Mesothelial cell of epicardium (in vitro differentiated cells): ENCODE measurements around the gene SNPH. TPM values are rescaled to one million over a fixed set of nuclear protein-coding genes. Genes with fewer than 3 reads are reported as not detected.
"Not testable (repeated sequence)": the region's sequence is repeated elsewhere in the genome, so short reads cannot be mapped to it uniquely, and the experiment has no call there.

ENCODE experiments used
- DNase-seq, 2 experiments: peaks; one replicate each; pipeline ENCODE4 v3.0.0; 2021; ENCODE audit warnings: low spot score in 2 of 2; ENCODE audit not compliant: unreplicated experiment in 2 of 2
- H3K27ac Mint-ChIP-seq: 2 replicates; pipeline ENCODE4 v1.8.0; 2021; ENCODE audit warnings: mixed read lengths
- H3K27me3 Mint-ChIP-seq: 2 replicates; pipeline ENCODE4 v1.8.0; 2021; ENCODE audit warnings: low read depth, mixed read lengths
- H3K36me3 Mint-ChIP-seq: 2 replicates; pipeline ENCODE4 v1.8.0; 2021; ENCODE audit warnings: mixed read lengths
- H3K4me1 Mint-ChIP-seq: 2 replicates; pipeline ENCODE4 v1.8.0; 2021; ENCODE audit warnings: mixed read lengths
- H3K4me3 Mint-ChIP-seq: 2 replicates; pipeline ENCODE4 v1.8.0; 2021; ENCODE audit warnings: mild to moderate bottlenecking, moderate library complexity, mixed read lengths
- H3K9me3 Mint-ChIP-seq: 2 replicates; pipeline ENCODE4 v1.8.0; 2021; ENCODE audit warnings: mixed read lengths
- total RNA-seq: library from RNA; stranded (reverse); gene quantifications from 3 replicates; pipeline ENCODE4 v1.2.1, GENCODE V29; 2021
- TF ChIP-seq, protein P1 (sequence below): fragments of 200-600 bp; sonication (generic); IDR thresholded peaks from one replicate; pipeline ENCODE4 v1.5.0; 2021; ENCODE audit warnings: antibody characterized with exemption; ENCODE audit not compliant: unreplicated experiment

SNPH gene
- total RNA-seq, 1 donor from 2014 or later: 3.4 TPM

GRCh38 chr20:1337441-1337840 is 71.3 kb downstream of the SNPH start:
- H3K9me3 Mint-ChIP-seq: no peaks in the 10 kb centered on the region
- H3K36me3 Mint-ChIP-seq: peaks cover 9% of the 10 kb centered on the region
- TF ChIP-seq, protein P1, sequence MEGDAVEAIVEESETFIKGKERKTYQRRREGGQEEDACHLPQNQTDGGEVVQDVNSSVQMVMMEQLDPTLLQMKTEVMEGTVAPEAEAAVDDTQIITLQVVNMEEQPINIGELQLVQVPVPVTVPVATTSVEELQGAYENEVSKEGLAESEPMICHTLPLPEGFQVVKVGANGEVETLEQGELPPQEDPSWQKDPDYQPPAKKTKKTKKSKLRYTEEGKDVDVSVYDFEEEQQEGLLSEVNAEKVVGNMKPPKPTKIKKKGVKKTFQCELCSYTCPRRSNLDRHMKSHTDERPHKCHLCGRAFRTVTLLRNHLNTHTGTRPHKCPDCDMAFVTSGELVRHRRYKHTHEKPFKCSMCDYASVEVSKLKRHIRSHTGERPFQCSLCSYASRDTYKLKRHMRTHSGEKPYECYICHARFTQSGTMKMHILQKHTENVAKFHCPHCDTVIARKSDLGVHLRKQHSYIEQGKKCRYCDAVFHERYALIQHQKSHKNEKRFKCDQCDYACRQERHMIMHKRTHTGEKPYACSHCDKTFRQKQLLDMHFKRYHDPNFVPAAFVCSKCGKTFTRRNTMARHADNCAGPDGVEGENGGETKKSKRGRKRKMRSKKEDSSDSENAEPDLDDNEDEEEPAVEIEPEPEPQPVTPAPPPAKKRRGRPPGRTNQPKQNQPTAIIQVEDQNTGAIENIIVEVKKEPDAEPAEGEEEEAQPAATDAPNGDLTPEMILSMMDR: no peak
- H3K27ac Mint-ChIP-seq: no peak overlapping the region
- no peak overlapping the region for H3K4me3 Mint-ChIP-seq
- DNase-seq: no peak
- no peaks in the 10 kb centered on the region for H3K4me1 Mint-ChIP-seq
- no peaks in the 10 kb centered on the region for H3K27me3 Mint-ChIP-seq

GRCh38 chr20:1338096-1338495 is 72.0 kb downstream of the SNPH start:
- Mint-ChIP-seq H3K4me1 (no peaks in the 10 kb centered on the region), H3K27ac (no peak overlapping the region), H3K4me3 (no peak overlapping the region), H3K9me3 (no peaks in the 10 kb centered on the region), H3K36me3 (peaks cover 4% of the 10 kb centered on the region), H3K27me3 (no peaks in the 10 kb centered on the region)
- TF ChIP-seq, protein P1: no peak
- no peak for DNase-seq

DNA sequence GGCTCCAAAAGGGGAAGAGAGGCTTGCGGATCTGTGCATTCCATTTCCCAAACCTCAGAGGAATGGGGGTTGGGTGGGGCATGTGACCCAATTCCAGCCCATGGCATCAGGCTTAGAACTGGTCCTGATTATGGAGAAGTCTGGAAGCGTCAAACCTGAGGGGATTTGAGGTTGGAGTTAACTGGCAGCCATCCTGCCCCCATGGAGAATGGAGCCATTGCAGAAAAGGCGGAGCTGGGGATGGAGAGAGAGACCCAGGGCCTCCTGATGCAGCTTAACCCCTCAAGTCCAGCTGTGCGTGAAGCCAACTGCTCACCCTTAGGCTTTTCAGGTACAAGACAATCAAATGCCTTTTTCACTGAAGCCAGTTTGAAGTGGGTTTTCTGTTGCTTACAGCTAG is 72.7 kb downstream of the SNPH start:
- Mint-ChIP-seq H3K4me1 (no peaks in the 10 kb centered on the region), H3K36me3 (peaks cover 3% of the 10 kb centered on the region), H3K9me3 (no peaks in the 10 kb centered on the region), H3K27ac (no peak overlapping the region), H3K27me3 (no peaks in the 10 kb centered on the region), H3K4me3 (no peak overlapping the region)
- DNase-seq: no peak
- TF ChIP-seq, protein P1: no peak

DNA sequence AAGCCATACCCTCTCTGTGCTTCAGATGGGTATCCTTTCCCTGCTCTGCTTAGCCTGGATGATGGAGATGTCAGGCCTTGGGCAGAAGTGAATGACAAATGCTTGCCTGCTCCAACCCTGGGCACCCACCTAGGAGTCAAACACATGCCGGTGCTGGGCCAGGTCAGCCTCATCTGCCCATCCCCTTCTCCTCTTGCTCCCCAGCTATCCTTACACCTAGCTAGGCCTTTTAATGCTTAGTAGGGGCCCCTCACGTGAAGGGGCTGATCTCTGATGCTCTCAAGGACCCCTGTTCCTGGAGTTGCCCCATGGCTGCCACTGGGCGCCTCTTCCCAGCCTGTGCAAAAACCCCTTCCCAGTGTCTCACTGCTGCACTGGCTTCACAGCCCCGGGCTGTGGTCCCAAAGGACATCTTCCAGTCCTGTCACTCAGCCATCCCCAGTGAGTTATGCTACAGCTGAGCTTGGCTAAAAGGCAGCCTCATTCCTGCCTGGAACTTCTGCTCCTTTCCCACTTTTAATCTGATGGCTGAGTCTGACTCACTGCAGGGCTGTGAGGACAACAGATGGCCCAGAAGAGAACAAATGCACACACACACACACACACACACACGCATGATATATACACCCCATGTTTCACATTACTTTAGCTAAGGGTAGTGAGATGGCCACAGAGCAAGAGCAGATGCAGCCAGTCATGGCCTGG is 75.6 kb downstream of the SNPH start:
- H3K27me3 Mint-ChIP-seq: no peaks in the 10 kb centered on the region
- H3K9me3 Mint-ChIP-seq: peaks cover 11% of the 10 kb centered on the region
- no peak overlapping the region for H3K27ac Mint-ChIP-seq
- H3K4me3 Mint-ChIP-seq: no peak overlapping the region
- DNase-seq: no peak
- H3K4me1 Mint-ChIP-seq: no peaks in the 10 kb centered on the region
- peaks cover 5% of the 10 kb centered on the region for H3K36me3 Mint-ChIP-seq
- TF ChIP-seq, protein P1: no peak

DNA sequence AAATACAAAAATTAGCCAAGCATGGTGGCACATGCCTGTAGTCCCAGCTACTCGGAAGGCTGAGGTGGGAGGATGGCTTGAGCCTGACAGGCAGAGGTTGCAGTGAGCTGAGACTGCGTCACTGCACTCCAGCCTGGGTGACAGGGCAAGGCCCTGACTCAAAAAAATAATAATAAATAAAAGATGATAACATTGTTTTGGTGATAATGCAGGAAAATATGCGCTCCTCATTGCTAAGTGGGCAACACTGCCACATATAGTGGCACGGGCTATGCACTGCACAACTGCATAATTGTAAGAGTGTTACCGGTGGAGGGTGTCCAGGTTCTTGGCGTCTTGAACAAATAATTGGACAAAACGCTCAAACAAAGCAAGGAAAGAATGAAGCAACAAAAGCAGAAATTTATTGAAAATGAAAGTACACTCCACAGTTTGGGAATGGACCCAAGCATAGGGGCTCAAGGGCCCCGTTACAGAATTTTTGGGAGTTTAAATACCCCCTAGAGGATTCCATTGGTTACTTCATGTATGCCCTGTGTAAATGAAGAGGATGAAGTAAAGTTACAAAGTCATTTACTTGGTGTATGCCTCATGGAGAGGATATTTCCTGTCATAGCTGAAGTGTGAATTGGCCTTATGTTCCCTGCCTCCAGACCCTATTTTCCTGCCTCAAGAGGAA is 77.5 kb downstream of the SNPH start:
- not testable (repeated sequence) for H3K27me3 Mint-ChIP-seq, H3K27ac Mint-ChIP-seq, DNase-seq, H3K4me1 Mint-ChIP-seq, H3K4me3 Mint-ChIP-seq
- H3K36me3 Mint-ChIP-seq: peaks cover 17% of the 10 kb centered on the region
- H3K9me3 Mint-ChIP-seq: peaks cover 27% of the 10 kb centered on the region

GRCh38 chr20:1345030-1345755 is 79.1 kb downstream of the SNPH start:
- Mint-ChIP-seq H3K9me3 (peaks cover 39% of the 10 kb centered on the region), H3K27me3 (no peaks in the 10 kb centered on the region), H3K36me3 (peaks cover 29% of the 10 kb centered on the region), H3K4me3 (no peak overlapping the region), H3K27ac (no peak overlapping the region), H3K4me1 (no peaks in the 10 kb centered on the region)
- DNase-seq: no peak
- TF ChIP-seq, protein P1: no peak
